Measurements from ENCODE around the gene TUBA4A. TPM values are rescaled to one million over a fixed set of nuclear protein-coding genes. Genes with fewer than 3 reads are reported as not detected.
A peak's percentile ranks its signal among the peaks of the same experiment; 100 is the strongest.

The TUBA4A gene
- total and polyA plus RNA-seq, 9 of the 15 experiments (the other 6 are each of a cell fraction or from before 2014, with no cell fraction given), result 25.1 to 174 (median 42.4) TPM

- peaks cover 5% of the 10 kb centered on the region for H3K9me1 ChIP-seq (ENCODE audit: control insufficient read depth, insufficient read depth, low read length)
- no peak overlapping the region for H3K4me3 ChIP-seq
- TF ChIP-seq RBM25 (IDR thresholded peaks at IDR 0.05; ENCODE audit: low read depth, low read length, severe bottlenecking) (peak; percentile 53), BCOR (IDR thresholded peaks at IDR 0.05) (peak; percentile 43; the same call in 1 of the 2 replicates), HIVEP1 (CRISPR knock-in tag; IDR thresholded peaks at IDR 0.05) (no peak)
- H3K79me2 ChIP-seq (ENCODE audit: control insufficient read depth, insufficient read depth, low read length), result no peaks in the 10 kb centered on the region
- intact Hi-C loops (cut with micrococcal nuclease), result no loop called here
- H3K9me3 ChIP-seq (replicated peaks; ENCODE audit: control insufficient read depth, insufficient read depth, low read depth, low read length), result no peaks in the 10 kb centered on the region
- no peaks in the 10 kb centered on the region for H3K27me3 ChIP-seq (ENCODE audit: control insufficient read depth in 2 of 2, insufficient read depth in 2 of 2, low read length in 2 of 2)
- H3K4me2 ChIP-seq (ENCODE audit: insufficient read depth, low read length), result no peak overlapping the region
- ATAC-seq (no peak), DNase-seq (ENCODE audit: extremely low read depth in 1 of 4, low spot score in 3 of 4) (no peak), FAIRE-seq (no peak)
- ChIA-PET POLR2A (interaction anchor here (0.6 to 1.1 kb wide), 2 partner anchors 18 to 43 kb away, joined by 3 to 5 read pairs; no protein-coding TSS in a partner anchor), CTCF (ENCODE audit: low intra/inter-chr PET ratio) (no interaction called here)
- no peaks in the 10 kb centered on the region for H3K36me3 ChIP-seq (ENCODE audit: control insufficient read depth, insufficient read depth, low read length)
- no peaks in the 10 kb centered on the region for H4K20me1 ChIP-seq (replicated peaks; ENCODE audit: control insufficient read depth, insufficient read depth, low read length)
- no TSS peak for BruUV-seq (replicated peaks)
- H3K27ac ChIP-seq (ENCODE audit: extremely low read depth, low read depth, low read length), result no peak overlapping the region; the same call in 2 of the 3 replicates
- H2AFZ ChIP-seq (ENCODE audit: low read depth, low read length), result peak overlapping the region; percentile 19; the same call in 1 of the 2 replicates
- H3K4me1 ChIP-seq (replicated peaks in 1 of 2; ENCODE audit: control insufficient read depth in 2 of 2, insufficient read depth in 2 of 2, low read length in 2 of 2), result peaks cover 54 to 83% of the 10 kb centered on the region in 2 experiments
- in situ Hi-C loops (cut with MboI), result no loop called here
- no peak overlapping the region for H3K9ac ChIP-seq (ENCODE audit: insufficient read depth in 1 of 2, low read depth in 2 of 2, low read length in 2 of 2)
- 79% methylated on average over 4 of the region's 5 CpGs for WGBS (ENCODE audit: insufficient coverage, low coverage, missing lambda C conversion rate)
Measured at GRCh38 chr2:219282375-219282774, 28.7 kb upstream of the TUBA4A start.

DNA sequence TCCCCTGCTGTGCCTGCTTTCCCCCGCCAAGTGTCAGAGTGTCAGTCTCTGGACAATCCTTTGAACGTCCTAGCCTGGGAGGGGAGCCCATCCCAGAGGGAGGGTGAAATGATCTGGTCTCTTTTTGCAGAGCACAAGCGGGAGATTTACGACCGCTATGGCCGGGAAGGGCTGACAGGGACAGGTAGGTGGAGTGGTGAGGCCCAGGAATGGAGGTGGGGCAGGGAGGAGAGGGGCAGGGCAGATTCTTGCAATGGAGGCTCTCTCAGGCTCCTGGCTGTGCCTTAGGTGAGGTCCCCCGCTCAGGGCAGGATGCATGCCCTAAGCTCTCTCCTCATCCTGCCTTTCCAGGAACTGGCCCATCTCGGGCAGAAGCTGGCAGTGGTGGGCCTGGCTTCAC lies 27.9 kb upstream of the TUBA4A start:
- peak in 1 of 4 experiments; percentile 42 for DNase-seq (ENCODE audit: extremely low read depth in 1 of 4, low spot score in 3 of 4)
- FAIRE-seq, result no peak
- CTCF ChIA-PET (ENCODE audit: low intra/inter-chr PET ratio), result no interaction called here
- intact Hi-C loops (cut with micrococcal nuclease), result no loop called here
- no peaks in the 10 kb centered on the region for H3K36me3 ChIP-seq (ENCODE audit: control insufficient read depth, insufficient read depth, low read length)
- in situ Hi-C loops (cut with MboI), result no loop called here
- peaks cover 52 to 75% of the 10 kb centered on the region in 2 experiments for H3K4me1 ChIP-seq (replicated peaks in 1 of 2; ENCODE audit: control insufficient read depth in 2 of 2, insufficient read depth in 2 of 2, low read length in 2 of 2)
- POLR2A ChIA-PET, result interaction anchor here (0.6 to 1.3 kb wide), 3 partner anchors 36 to 42 kb away, joined by 3 to 7 read pairs (median 3); partner anchors contain the start of genes GLB1L and STK16
- H3K9ac ChIP-seq (ENCODE audit: insufficient read depth in 1 of 2, low read depth in 2 of 2, low read length in 2 of 2), result peak overlapping the region; percentile 48 to 75; a peak in 3 of 4 replicates
- H3K4me3 ChIP-seq, result no peak overlapping the region
- H3K27ac ChIP-seq (ENCODE audit: extremely low read depth, low read depth, low read length), result no peak overlapping the region; the same call in 2 of the 3 replicates
- no peaks in the 10 kb centered on the region for H3K27me3 ChIP-seq (ENCODE audit: control insufficient read depth in 2 of 2, insufficient read depth in 2 of 2, low read length in 2 of 2)
- no peak for ATAC-seq
- peak overlapping the region; percentile 9; the same call in 1 of the 2 replicates for H3K4me2 ChIP-seq (ENCODE audit: insufficient read depth, low read length)
- peak overlapping the region; percentile 67 for H2AFZ ChIP-seq (ENCODE audit: low read depth, low read length)
- BruUV-seq (replicated peaks), result no TSS peak
- H4K20me1 ChIP-seq (replicated peaks; ENCODE audit: control insufficient read depth, insufficient read depth, low read length), result no peaks in the 10 kb centered on the region
- H3K9me3 ChIP-seq (replicated peaks; ENCODE audit: control insufficient read depth, insufficient read depth, low read depth, low read length), result no peaks in the 10 kb centered on the region
- peaks cover 5% of the 10 kb centered on the region for H3K9me1 ChIP-seq (ENCODE audit: control insufficient read depth, insufficient read depth, low read length)
- no peaks in the 10 kb centered on the region for H3K79me2 ChIP-seq (ENCODE audit: control insufficient read depth, insufficient read depth, low read length)
- TF ChIP-seq, protein P1, sequence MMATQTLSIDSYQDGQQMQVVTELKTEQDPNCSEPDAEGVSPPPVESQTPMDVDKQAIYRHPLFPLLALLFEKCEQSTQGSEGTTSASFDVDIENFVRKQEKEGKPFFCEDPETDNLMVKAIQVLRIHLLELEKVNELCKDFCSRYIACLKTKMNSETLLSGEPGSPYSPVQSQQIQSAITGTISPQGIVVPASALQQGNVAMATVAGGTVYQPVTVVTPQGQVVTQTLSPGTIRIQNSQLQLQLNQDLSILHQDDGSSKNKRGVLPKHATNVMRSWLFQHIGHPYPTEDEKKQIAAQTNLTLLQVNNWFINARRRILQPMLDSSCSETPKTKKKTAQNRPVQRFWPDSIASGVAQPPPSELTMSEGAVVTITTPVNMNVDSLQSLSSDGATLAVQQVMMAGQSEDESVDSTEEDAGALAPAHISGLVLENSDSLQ (IDR thresholded peaks at IDR 0.05), result peak; percentile 70
- no peak for TF ChIP-seq TCF3 (CRISPR knock-in tag; IDR thresholded peaks at IDR 0.05)
- TF ChIP-seq MEIS2 (IDR thresholded peaks at IDR 0.05; ENCODE audit: partially characterized antibody), result peak; percentile 75
- no peak for TF ChIP-seq SIX5 (IDR thresholded peaks at IDR 0.05; ENCODE audit: borderline replicate concordance in 1 of 2, insufficient read depth in 1 of 2, low read depth in 1 of 2, low read length in 2 of 2)
- no peak for TF ChIP-seq TAL1 (IDR thresholded peaks at IDR 0.05)
- 44% methylated on average over 8 of the region's 8 CpGs for WGBS (ENCODE audit: insufficient coverage, low coverage, missing lambda C conversion rate)
